SKM-1 (cell line): ENCODE data around the gene PSMB7.

Source experiments
- DNase-seq: peaks from one replicate; lab custom pipeline; 2025; ENCODE audit not compliant: unreplicated experiment; lab: John Stamatoyannopoulos, UW

The PSMB7 gene

DNA sequence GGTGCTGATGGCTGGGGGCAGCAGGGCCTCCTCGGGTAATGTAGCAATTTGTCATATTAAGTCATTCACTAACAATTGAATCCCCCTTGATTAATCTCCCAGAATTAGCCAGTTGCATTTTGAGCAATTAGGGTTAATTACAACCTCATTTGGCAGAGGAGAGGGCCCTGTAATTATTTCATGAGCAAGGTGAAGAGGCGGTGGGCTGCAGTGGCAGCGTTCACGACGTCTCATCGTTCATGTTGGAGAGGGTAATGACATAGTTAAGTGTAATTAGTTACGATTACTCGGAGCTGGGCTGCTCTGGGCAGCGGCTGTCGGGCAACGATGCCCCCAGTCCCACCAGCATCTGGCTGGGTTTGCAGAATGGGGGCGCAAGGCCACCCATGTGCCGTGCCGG is 111.5 kb downstream of the PSMB7 start:
- DNase-seq: no peak
